ENCODE measurements around the gene CCSAP. TPM values are rescaled to one million over a fixed set of nuclear protein-coding genes. Genes with fewer than 3 reads are reported as not detected.
"Not testable (repeated sequence)": the region's sequence is repeated elsewhere in the genome, so short reads cannot be mapped to it uniquely, and the experiment has no call there.

CCSAP gene
- total RNA-seq, 1 donor from 2014 or later, result 8.3 TPM

GRCh38 chr1:229334716-229335115, 8.1 kb downstream of the CCSAP start:
- H3K4me3 Mint-ChIP-seq, result no peak overlapping the region
- no peaks in the 10 kb centered on the region for H3K27me3 Mint-ChIP-seq (ENCODE audit: low read depth)
- H3K9me3 Mint-ChIP-seq, result peaks cover 7% of the 10 kb centered on the region
- no peak for TF ChIP-seq CTCF (IDR thresholded peaks at IDR 0.05; ENCODE audit: unreplicated experiment)
- no peaks in the 10 kb centered on the region for H3K4me1 Mint-ChIP-seq
- no peak overlapping the region for H3K27ac Mint-ChIP-seq
- peaks cover 12% of the 10 kb centered on the region for H3K36me3 Mint-ChIP-seq
- DNase-seq (ENCODE audit: low spot score in 2 of 2, unreplicated experiment in 2 of 2), result no peak

- peaks cover 14% of the 10 kb centered on the region for H3K36me3 Mint-ChIP-seq
- H3K27ac Mint-ChIP-seq, result no peak overlapping the region
These were observed 8.6 kb downstream of the CCSAP start for GRCh38 chr1:229334269-229334668.

GRCh38 chr1:229328598-229329362, 14.1 kb downstream of the CCSAP start:
- Mint-ChIP-seq H3K4me3 (no peak overlapping the region), H3K27ac (no peak overlapping the region), H3K27me3 (ENCODE audit: low read depth) (no peaks in the 10 kb centered on the region), H3K36me3 (peaks cover 23% of the 10 kb centered on the region), H3K4me1 (peaks cover 21% of the 10 kb centered on the region), H3K9me3 (no peaks in the 10 kb centered on the region)
- TF ChIP-seq CTCF (IDR thresholded peaks at IDR 0.05; ENCODE audit: unreplicated experiment), result no peak
- no peak for DNase-seq (ENCODE audit: low spot score in 2 of 2, unreplicated experiment in 2 of 2)

More at GRCh38 chr1:229334269-229334668, 8.6 kb downstream of the CCSAP start:
- no peaks in the 10 kb centered on the region for H3K4me1 Mint-ChIP-seq
- H3K4me3 Mint-ChIP-seq, result no peak overlapping the region
- peaks cover 7% of the 10 kb centered on the region for H3K9me3 Mint-ChIP-seq
- no peaks in the 10 kb centered on the region for H3K27me3 Mint-ChIP-seq (ENCODE audit: low read depth)
- no peak for TF ChIP-seq CTCF (IDR thresholded peaks at IDR 0.05; ENCODE audit: unreplicated experiment)
- no peak for DNase-seq (ENCODE audit: low spot score in 2 of 2, unreplicated experiment in 2 of 2)

- peaks cover 25% of the 10 kb centered on the region for H3K4me1 Mint-ChIP-seq
These were observed 15.1 kb downstream of the CCSAP start for GRCh38 chr1:229327765-229328164.

GRCh38 chr1:229326601-229327000, 16.2 kb downstream of the CCSAP start:
- DNase-seq (ENCODE audit: low spot score in 2 of 2, unreplicated experiment in 2 of 2), result no peak
- no peak overlapping the region for H3K4me3 Mint-ChIP-seq
- H3K9me3 Mint-ChIP-seq, result no peaks in the 10 kb centered on the region
- peaks cover 29% of the 10 kb centered on the region for H3K36me3 Mint-ChIP-seq
- peaks cover 25% of the 10 kb centered on the region for H3K4me1 Mint-ChIP-seq
- no peak overlapping the region for H3K27ac Mint-ChIP-seq
- no peaks in the 10 kb centered on the region for H3K27me3 Mint-ChIP-seq (ENCODE audit: low read depth)
- TF ChIP-seq CTCF (IDR thresholded peaks at IDR 0.05; ENCODE audit: unreplicated experiment), result no peak

More at GRCh38 chr1:229327765-229328164, 15.1 kb downstream of the CCSAP start:
- not testable (repeated sequence) for DNase-seq (ENCODE audit: low spot score in 2 of 2, unreplicated experiment in 2 of 2); H3K4me3 Mint-ChIP-seq; H3K9me3 Mint-ChIP-seq; H3K27ac Mint-ChIP-seq; H3K27me3 Mint-ChIP-seq (ENCODE audit: low read depth)
- peaks cover 25% of the 10 kb centered on the region for H3K36me3 Mint-ChIP-seq

GRCh38 chr1:229325853-229326487, 16.9 kb downstream of the CCSAP start:
- Mint-ChIP-seq H3K9me3 (no peaks in the 10 kb centered on the region), H3K4me3 (no peak overlapping the region), H3K27me3 (ENCODE audit: low read depth) (no peaks in the 10 kb centered on the region), H3K4me1 (peaks cover 25% of the 10 kb centered on the region), H3K27ac (no peak overlapping the region), H3K36me3 (peaks cover 30% of the 10 kb centered on the region)
- no peak for DNase-seq (ENCODE audit: low spot score in 2 of 2, unreplicated experiment in 2 of 2)
- no peak for TF ChIP-seq CTCF (IDR thresholded peaks at IDR 0.05; ENCODE audit: unreplicated experiment)
